OCI-LY1 (cell line): ENCODE data around the gene PLAAT2.
"Not testable (repeated sequence)": the region's sequence is repeated elsewhere in the genome, so short reads cannot be mapped to it uniquely, and the experiment has no call there.

Experiments used
- H2AFZ ChIP-seq: fragments of 200-600 bp; sonication (generic), shearing (Covaris generic); 2 replicates; pipeline ENCODE4 v1.6.0; 2014; ENCODE audit warnings: antibody characterized with exemption, mild to moderate bottlenecking, low read length
- H3F3A ChIP-seq: fragments of 200-600 bp; sonication (generic), shearing (Covaris generic); 2 replicates; pipeline ENCODE4 v1.6.0; 2014; ENCODE audit warnings: mild to moderate bottlenecking, antibody characterized with exemption, low read length, moderate library complexity; ENCODE audit not compliant: insufficient read depth
- H3K27ac ChIP-seq: fragments of 200-600 bp; sonication (generic); 2 replicates; pipeline ENCODE4 v1.5.1; 2014; ENCODE audit warnings: low read length, mixed run types, mild to moderate bottlenecking, low read depth; ENCODE audit not compliant: poor library complexity, severe bottlenecking
- H3K27me3 ChIP-seq: fragments of 200-600 bp; sonication (generic); 2 replicates; pipeline ENCODE4 v1.6.0; 2014; ENCODE audit warnings: antibody characterized with exemption, mild to moderate bottlenecking, low read length, moderate library complexity; ENCODE audit not compliant: insufficient read depth
- H3K36me3 ChIP-seq: fragments of 200-600 bp; sonication (generic); 2 replicates; pipeline ENCODE4 v1.6.1; 2014; ENCODE audit warnings: mild to moderate bottlenecking, antibody characterized with exemption, low read length, moderate library complexity, mixed read lengths; ENCODE audit not compliant: insufficient read depth
- H3K4me1 ChIP-seq: fragments of 200-600 bp; sonication (generic); 2 replicates; pipeline ENCODE4 v1.5.1; 2014; ENCODE audit warnings: mild to moderate bottlenecking, low read length, moderate library complexity; ENCODE audit not compliant: insufficient read depth, severe bottlenecking
- H3K4me2 ChIP-seq: fragments of 200-600 bp; sonication (generic), shearing (Covaris generic); 2 replicates; pipeline ENCODE4 v1.6.1; 2014; ENCODE audit warnings: low read length
- H3K4me3 ChIP-seq: fragments of 200-600 bp; sonication (generic); 2 replicates; pipeline ENCODE4 v1.5.1; 2014; ENCODE audit warnings: low read length, low read depth, mild to moderate bottlenecking, mixed read lengths; ENCODE audit not compliant: poor library complexity, severe bottlenecking
- H3K79me2 ChIP-seq: fragments of 200-600 bp; shearing (Covaris generic); 2 replicates; pipeline ENCODE4 v1.6.1; 2016; ENCODE audit warnings: mixed run types, low read length, mixed read lengths; ENCODE audit not compliant: insufficient read depth
- H3K9ac ChIP-seq: fragments of 200-600 bp; sonication (generic), shearing (Covaris generic); 2 replicates; pipeline ENCODE4 v1.6.1; 2014; ENCODE audit warnings: mild to moderate bottlenecking, low read length, mixed read lengths
- H3K9me2 ChIP-seq: fragments of 200-600 bp; sonication (generic), shearing (Covaris generic); 2 replicates; pipeline ENCODE4 v1.6.1; 2014; ENCODE audit warnings: low read depth, mild to moderate bottlenecking, low read length, mixed read lengths
- H3K9me3 ChIP-seq: fragments of 200-600 bp; shearing (Covaris generic); 2 replicates; pipeline ENCODE4 v1.6.1; 2014; ENCODE audit warnings: low read length, mixed read lengths
- H4K20me1 ChIP-seq: fragments of 200-600 bp; sonication (generic), shearing (Covaris generic); 2 replicates; pipeline ENCODE4 v1.6.0; 2016; ENCODE audit warnings: mild to moderate bottlenecking, low read length; ENCODE audit not compliant: insufficient read depth
- EZH2 ChIP-seq: fragments of 200-600 bp; sonication (generic), shearing (Covaris generic); IDR thresholded peaks from 2 replicates; pipeline ENCODE4 v1.8.0; 2017; ENCODE audit warnings: borderline replicate concordance, mixed run types, mild to moderate bottlenecking, antibody characterized with exemption, low read length, moderate library complexity, mixed read lengths
- TF ChIP-seq, protein P1 (sequence below): fragments of 200-600 bp; sonication (generic), shearing (Covaris generic); IDR thresholded peaks from 2 replicates; pipeline ENCODE4 v1.5.1; 2017; ENCODE audit warnings: mild to moderate bottlenecking, antibody characterized with exemption, low read length, moderate library complexity, mixed read lengths

PLAAT2 gene

DNA sequence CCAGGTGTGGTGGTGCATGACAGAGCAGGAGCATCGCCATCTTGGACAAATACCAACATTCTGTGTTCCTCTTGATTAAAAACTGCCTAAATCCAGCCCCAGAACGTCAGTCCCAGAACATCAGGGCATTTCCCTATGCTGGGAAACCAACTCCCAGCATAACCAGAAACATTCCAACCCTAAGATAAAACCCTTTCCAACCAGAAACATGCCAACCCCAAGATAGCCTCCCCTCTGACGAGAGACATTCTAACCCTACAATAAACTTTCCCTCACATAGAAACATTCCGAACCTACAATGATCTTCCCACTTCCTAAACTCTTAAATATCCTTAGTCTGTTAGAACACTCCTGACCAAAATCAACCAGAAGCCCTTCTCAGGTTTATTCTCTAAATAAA lies 15.0 kb downstream of the PLAAT2 start:
- Histone ChIP-seq H3K9me2 (no peaks in the 10 kb centered on the region), H3K27ac (no peak overlapping the region), H3K9me3 (no peaks in the 10 kb centered on the region), H3K9ac (no peak overlapping the region), H3K4me2 (no peak overlapping the region), H3F3A (no peaks in the 10 kb centered on the region), H2AFZ (no peak overlapping the region), H3K36me3 (no peaks in the 10 kb centered on the region), H3K4me1 (no peaks in the 10 kb centered on the region), H3K79me2 (no peaks in the 10 kb centered on the region), H3K4me3 (no peak overlapping the region), H3K27me3 (no peaks in the 10 kb centered on the region; the same call in 1 of the 2 replicates), H4K20me1 (no peaks in the 10 kb centered on the region)
- TF ChIP-seq, protein P1, sequence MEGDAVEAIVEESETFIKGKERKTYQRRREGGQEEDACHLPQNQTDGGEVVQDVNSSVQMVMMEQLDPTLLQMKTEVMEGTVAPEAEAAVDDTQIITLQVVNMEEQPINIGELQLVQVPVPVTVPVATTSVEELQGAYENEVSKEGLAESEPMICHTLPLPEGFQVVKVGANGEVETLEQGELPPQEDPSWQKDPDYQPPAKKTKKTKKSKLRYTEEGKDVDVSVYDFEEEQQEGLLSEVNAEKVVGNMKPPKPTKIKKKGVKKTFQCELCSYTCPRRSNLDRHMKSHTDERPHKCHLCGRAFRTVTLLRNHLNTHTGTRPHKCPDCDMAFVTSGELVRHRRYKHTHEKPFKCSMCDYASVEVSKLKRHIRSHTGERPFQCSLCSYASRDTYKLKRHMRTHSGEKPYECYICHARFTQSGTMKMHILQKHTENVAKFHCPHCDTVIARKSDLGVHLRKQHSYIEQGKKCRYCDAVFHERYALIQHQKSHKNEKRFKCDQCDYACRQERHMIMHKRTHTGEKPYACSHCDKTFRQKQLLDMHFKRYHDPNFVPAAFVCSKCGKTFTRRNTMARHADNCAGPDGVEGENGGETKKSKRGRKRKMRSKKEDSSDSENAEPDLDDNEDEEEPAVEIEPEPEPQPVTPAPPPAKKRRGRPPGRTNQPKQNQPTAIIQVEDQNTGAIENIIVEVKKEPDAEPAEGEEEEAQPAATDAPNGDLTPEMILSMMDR: no peak
- no peak for TF ChIP-seq EZH2

DNA sequence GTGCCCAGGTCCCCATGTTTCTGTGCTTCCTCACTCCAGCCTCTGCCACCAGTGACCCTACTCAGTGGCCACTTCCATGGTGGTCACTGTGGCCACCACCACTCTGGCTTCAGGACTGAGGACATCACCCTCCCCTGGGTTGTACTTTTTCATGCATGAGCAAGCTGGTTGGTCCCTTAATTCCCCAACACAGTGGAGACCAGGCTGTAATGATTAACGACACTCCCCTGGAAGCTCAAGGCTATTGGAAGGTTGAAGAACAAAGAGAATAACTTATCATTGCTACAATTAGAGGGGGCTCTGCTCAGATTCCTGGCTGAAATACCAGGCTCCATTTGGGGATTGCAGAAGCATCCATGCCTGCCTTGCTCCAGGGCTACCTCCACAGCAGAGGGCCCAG lies 16.1 kb downstream of the PLAAT2 start:
- Histone ChIP-seq H4K20me1 (no peaks in the 10 kb centered on the region), H3F3A (no peaks in the 10 kb centered on the region), H3K4me3 (no peak overlapping the region), H3K4me1 (no peaks in the 10 kb centered on the region), H3K27me3 (no peaks in the 10 kb centered on the region; the same call in 1 of the 2 replicates), H3K36me3 (no peaks in the 10 kb centered on the region), H3K9me3 (no peaks in the 10 kb centered on the region), H3K4me2 (no peak overlapping the region), H3K9ac (no peak overlapping the region), H3K9me2 (no peaks in the 10 kb centered on the region), H3K27ac (no peak overlapping the region), H2AFZ (no peak overlapping the region), H3K79me2 (no peaks in the 10 kb centered on the region)
- no peak for TF ChIP-seq EZH2
- TF ChIP-seq, protein P1: no peak

DNA sequence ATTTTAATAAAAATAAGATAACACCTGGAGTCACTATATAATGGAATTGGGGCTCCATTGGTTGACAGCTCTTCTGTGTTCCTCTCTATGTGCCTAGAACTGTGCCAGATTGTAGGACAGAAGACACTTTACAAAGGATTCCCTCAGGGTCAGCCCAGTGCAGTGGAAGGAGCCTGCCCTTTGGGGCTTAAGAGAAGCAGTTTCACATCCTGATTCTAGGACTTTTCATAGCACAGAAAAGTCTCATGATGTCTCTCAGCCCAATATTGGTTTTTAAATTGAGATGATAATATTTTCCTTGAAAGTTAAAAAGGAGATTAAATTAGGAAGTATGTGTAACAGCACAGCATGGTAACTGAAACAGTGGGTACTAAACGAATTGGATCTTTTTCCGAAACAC lies 19.5 kb downstream of the PLAAT2 start:
- Histone ChIP-seq H3K27ac (no peak overlapping the region), H4K20me1 (no peaks in the 10 kb centered on the region), H3K9me2 (no peaks in the 10 kb centered on the region), H3K27me3 (no peaks in the 10 kb centered on the region; the same call in 1 of the 2 replicates), H3K9me3 (no peaks in the 10 kb centered on the region), H3K4me2 (no peak overlapping the region), H3K79me2 (no peaks in the 10 kb centered on the region), H3K36me3 (no peaks in the 10 kb centered on the region), H3F3A (no peaks in the 10 kb centered on the region), H3K9ac (no peak overlapping the region), H3K4me1 (no peaks in the 10 kb centered on the region), H2AFZ (no peak overlapping the region), H3K4me3 (no peak overlapping the region)
- TF ChIP-seq, protein P1: no peak
- no peak for TF ChIP-seq EZH2

DNA sequence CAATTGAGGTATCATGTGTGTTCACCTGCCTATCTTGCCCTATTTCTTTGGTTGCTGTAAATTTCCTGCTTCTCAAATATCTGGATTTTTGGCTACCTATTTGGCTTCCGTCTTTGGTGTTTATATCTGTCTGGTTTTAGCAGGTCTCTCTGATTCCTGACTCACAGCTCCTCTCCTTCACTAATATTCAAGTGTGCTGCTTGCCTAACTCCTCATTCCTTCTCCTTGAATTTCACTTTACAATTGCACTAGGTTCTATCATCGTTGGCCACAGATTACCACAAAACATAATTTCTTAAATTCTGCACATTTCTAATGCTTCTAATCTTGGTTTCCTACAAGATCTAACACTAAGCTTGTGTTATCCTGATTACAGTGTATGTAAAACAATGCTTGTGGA lies 20.7 kb downstream of the PLAAT2 start:
- not testable (repeated sequence) for H3K79me2 ChIP-seq, H3K9me2 ChIP-seq, H3K27me3 ChIP-seq, H3K36me3 ChIP-seq, H3K9ac ChIP-seq, H2AFZ ChIP-seq, H4K20me1 ChIP-seq, H3K4me2 ChIP-seq, H3K4me3 ChIP-seq, H3K27ac ChIP-seq, H3K4me1 ChIP-seq, H3F3A ChIP-seq, H3K9me3 ChIP-seq
